Right forelimb (tissue), 1 donor: ENCODE results near the gene TLR5.
A peak's percentile ranks its signal among the peaks of the same experiment; 100 is the strongest.
"Not testable (repeated sequence)": the region's sequence is repeated elsewhere in the genome, so short reads cannot be mapped to it uniquely, and the experiment has no call there.

ENCODE experiments used
- DNase-seq: peaks from one replicate; pipeline ENCODE4 v3.0.0-alpha.2; 2018

TLR5 gene

DNA sequence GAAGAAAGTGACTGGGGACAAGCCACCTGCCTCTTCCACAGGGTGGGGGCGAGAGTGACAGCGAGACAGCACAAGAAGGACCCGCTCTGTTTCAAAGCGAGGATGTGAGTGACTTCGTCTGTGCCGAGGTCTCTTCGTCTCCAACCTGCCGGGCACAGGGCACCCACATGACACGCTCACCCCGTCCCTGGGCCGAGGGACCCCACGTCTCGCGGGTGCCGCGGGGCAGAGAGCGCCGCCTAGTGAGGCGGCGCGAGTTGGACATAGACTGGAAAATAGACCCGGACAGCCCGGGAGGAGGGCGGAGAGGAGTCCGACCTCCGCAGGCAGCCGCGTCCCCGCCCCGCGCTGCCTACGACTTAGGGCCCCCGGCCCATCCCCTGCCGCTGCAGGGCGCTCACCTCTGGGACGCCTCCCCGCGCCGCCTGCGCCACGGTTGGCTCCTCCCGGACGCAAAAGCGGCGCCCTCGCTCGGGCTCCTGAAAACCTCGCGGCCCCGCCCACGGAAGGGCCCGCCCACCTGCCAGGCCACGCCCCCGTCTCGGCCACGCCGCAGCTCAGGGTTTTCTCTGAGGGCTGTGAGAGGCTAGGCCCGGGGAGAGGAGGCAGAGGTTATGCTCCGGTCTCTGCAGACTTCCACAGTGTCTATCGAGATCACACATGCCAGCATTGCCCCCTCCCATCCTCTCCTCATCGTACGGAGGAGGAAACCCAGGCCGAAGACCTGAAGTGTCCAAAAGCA is at the start of gene TLR5:
TSS of gene TLR5 (minus strand) at position 454 of the 742 bp plus-strand sequence. CDS start 30,217 bp downstream, outside the sequence.
- peak; percentile 88 for DNase-seq

GRCh38 chr1:223189903-223190724 is 47.1 kb upstream of the TLR5 start:
- no peak for DNase-seq

DNA sequence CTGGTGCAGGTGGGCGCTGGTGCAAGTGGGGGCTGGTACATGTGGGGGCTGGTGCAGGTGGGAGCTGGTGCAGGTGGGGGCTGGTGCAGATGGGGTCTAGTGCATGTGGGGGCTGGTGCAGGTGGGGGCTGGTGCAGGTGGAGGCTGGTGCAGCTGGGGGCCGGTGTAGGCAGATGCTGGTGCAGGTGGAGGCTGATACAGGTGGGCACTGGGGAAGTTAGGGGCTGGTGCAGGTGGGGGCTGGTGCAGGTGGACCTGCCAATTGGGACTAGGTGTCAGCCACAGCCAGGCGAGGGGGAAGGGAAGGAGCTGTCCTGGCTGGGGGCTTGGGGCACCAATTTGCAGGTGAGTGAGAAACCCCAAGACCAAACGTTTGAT is 46.5 kb upstream of the TLR5 start:
- no peak for DNase-seq

DNA sequence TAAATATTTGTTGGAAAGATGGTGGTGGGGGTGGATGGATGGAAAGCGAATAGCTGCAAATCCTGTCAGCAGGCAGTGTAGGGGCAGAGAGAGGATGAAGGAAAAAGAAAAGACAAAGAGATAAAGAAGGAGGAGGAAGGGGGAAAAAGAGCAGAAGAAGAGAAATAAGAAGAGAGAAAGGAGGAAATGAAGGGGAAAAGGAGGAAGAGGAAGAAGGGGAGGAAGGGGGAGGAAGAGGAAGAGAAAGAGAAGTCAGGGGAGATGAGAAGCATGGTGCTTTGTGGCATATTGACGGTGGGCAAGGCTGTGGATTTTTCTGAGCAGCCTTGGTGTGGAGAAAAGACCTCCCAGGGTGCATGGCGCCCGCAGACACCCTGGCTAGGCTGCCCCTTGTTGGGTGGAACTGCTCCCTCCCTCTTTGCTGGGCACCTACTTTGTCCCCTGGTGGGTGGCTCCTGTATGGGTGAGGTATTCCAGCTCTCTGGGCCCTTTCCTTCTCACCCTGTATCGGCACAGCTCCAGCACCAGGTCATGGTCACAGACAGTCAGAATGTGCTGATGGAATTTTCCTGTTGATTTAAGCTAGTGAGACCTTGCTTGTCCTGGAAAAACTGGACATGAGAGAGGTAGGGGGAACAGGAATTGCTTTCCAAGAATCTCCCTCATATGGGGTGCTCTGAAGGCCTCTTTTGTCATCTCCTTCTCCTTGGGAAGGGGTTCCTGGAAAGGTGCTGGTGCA is 45.7 kb upstream of the TLR5 start:
- DNase-seq, result no peak

DNA sequence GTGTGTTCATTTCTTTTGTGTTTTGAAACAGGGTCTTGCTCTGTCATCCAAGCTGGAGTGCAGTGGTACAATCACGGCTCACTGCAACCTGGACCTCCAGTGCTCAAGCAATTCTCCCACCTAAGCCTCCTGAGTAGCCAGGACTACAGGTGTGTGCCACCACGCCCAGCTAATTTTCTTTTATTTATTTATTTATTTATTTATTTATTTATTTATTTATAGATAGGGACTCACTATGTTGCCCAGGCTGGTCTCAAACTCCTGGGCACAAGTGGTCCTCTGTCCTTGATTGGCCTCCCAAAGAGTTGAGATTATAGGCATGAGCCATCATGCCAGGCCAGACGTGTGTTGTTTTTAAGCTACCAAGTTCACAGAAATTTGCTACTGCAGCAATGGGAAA is 43.8 kb upstream of the TLR5 start:
- DNase-seq, result no peak

- no peak for DNase-seq
Observed at GRCh38 chr1:223183268-223183862, 40.3 kb upstream of the TLR5 start.

DNA sequence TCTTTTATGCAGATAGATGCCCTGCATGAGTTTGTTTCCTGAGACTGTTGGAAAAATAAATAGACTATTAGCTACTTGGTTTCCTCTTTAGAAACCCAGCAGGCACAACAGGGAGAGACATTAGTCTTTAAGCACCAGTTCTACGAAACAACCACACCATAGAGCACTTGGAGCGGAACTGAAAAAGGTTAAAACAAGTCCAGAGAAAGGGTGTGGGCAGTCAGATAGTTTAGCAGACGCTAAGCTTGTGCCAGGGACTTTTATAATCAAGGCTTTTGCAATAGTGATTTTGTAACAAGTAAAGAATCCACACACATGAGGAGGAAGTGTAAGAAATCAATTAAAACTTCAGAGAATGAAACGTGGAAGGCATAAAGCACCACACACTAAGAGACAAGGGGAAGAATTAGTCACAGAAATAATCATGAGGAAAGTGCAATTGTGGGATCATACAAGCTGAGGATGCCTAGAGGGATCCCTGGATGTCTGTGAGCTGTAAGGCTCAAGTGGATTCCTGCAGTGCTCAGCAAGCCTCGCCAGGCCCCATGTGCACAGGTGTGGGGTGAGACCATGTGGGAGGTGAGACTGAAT is 37.8 kb upstream of the TLR5 start:
- no peak for DNase-seq

GRCh38 chr1:223179786-223180185 is 36.7 kb upstream of the TLR5 start:
- DNase-seq, result no peak

- no peak for DNase-seq
Observed at GRCh38 chr1:223179280-223179679, 36.2 kb upstream of the TLR5 start.

GRCh38 chr1:223177681-223178080 is 34.6 kb upstream of the TLR5 start:
- DNase-seq, result no peak

- DNase-seq, result no peak
Observed at GRCh38 chr1:223176437-223176836, 33.4 kb upstream of the TLR5 start.

DNA sequence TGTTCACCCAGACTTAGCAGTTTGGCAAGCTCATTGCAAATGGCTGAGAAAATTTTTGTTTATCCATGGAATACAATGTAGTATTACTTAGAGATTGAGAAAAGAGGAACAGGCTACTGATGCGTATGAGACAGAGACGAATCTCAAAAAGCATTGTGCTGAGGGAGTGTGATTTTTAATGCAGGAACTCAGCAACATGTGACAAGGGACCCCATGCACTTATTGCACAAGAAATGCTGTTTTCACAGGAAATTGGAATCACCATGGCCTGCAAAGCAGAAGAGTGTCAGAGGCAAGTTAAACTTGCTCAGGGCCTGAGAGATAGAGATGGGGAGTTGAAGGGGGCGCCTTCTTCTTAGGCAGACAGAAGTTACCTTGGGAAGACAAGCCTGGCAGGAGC is 32.6 kb upstream of the TLR5 start:
- no peak for DNase-seq

DNA sequence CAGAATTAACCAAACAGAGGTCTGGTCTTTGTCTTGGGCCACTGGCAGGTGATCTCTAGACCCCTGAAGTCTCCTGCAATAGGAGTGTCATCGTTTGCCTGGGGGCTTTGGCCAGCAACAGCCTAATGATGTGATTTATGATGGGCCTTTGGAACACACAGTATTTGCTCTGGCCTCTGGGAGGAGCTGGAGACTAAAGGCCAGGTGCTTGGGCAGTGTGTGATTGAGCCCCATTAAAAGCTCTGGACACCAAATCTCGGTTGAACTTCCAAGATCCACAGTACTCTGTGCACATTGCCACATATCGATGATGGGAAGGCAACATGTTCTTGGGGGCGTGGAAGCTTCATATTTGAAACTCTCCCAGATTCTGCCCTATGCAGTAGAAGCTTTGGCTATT is 32.0 kb upstream of the TLR5 start:
- DNase-seq, result no peak

DNA sequence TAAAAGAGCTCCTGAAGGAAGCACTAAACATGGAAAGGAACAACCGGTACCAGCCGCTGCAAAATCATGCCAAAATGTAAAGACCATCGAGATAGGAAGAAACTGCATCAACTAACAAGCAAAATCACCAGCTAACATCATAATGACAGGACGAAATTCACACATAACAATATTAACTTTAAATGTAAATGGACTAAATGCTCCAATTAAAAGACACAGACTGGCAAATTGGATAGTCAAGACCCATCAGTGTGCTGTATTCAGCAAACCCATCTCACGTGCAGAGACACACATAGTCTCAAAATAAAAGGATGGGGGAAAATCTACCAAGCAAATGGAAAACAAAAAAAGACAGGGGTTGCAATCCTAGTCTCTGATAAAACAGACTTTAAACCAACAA is 26.4 kb upstream of the TLR5 start:
- not testable (repeated sequence) for DNase-seq

- no peak for DNase-seq
Observed at GRCh38 chr1:223161321-223161720, 18.3 kb upstream of the TLR5 start.

DNA sequence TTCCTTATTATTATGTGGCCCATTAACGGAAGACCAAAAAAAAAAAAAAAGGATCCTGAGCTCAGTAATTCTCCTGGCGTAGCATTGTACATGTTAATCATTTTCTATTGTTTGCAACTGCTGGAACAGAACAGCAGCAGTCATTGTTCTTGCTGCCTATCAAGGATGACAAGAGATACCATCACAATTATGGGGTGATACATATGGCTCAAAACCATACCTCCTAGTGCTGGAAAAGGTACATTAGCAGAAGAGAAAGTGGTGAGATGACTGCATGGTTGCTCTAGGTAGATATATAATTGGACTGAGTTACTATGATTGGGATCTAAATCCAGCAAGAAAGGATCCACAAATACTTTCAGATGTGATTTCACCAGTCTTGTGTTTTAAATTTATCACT is 13.3 kb upstream of the TLR5 start:
- DNase-seq, result no peak

DNA sequence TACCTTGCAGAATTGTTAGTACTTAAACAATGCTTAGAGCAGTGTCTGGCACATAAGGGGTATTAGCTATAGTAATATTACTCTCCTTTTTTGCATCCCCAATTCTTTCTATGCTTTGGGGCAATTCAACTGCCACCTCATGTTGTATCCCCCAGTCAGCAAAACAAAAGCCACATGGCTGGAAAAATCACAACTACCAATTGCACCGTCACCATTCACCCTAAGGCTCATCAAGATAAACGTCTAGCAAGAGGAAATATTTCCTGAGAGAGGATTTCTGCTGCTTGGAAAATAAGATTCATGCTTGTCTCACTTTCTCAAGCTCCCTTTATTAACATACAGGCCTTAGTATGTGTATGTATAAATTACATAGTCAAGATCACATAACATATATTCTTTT is 12.1 kb upstream of the TLR5 start:
- no peak for DNase-seq

DNA sequence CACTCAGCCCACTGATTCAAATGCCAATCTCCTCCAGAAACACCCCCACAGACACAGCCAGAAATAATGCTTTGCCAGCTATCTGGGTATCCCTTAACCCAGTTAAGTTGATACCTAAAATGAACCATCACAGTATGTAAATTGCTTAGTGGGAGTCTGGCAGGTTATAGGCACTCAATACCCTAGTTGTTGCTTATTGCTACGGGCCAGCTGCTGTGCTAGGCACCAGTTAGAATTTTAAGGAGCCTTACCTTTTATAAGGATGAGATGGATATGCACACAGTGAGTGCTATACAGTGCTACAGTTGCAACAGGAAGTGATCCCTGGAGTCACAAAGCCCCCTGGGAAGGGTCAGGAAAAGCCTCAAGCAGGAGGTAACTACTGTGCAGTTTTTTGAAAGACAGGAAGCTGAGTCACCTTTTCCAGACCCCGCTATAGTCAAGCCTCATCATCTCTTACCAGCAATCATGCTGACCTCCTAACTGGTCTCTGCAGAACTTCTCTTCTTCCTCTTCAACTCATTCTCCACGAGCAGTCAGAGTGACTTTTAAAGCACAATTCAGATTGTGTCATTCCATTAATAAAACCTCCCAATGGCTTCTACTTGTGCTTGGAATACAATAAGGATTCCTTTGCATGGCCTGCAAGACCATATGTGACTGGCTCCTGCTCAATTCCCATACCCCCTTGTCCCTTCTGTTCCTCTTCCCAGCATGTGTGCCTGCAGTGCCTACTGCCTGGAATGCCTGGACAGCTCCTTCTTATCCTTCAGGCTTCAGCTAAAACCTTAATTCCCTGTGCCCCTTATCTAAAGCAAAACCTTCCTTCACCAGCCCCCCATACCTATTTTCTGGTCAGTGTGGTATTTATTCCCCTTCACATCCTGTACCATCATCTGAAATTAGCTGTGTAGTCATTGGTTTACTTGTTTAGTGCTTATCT is 10.4 kb upstream of the TLR5 start:
- DNase-seq, result no peak

DNA sequence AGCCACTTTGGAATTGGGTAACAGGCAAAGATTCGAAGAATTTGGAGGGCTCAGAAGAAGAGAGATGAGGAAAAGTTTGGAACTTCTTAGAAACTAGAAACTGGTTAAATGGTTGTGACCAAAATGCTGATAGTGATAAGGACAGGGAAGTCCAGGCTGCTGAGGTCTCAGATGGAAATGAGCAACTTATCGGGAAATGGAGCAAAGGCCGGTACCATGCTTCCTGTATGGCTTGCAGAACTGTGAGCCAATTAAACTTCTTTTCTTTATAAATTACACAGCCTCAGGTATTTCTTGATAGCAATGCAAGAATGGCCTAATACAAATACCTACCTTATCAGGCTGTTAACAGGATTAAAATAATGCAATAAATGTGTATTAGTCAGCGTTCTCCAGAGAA is 9.4 kb upstream of the TLR5 start:
- no peak for DNase-seq

DNA sequence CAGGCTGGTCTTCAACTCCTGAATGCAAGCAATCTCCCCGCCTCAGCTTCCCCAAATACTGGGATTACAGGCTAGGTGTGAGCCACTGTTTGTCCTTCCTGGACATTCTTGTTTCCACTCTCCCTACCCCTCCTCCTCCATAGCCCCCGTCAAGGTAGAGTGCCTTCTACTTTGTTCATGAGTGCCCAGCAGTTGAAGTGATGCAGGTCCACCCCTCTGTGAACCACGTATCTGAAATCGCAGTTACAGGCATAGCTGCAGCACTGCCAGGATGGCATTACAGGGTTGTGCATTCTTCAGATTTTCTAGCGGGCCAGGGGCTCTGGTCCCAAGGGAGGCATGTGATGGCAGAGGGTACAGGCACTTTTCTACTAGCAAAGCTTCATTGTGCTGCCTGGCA is 7.4 kb upstream of the TLR5 start:
- DNase-seq, result no peak

- DNase-seq, result no peak
Observed at GRCh38 chr1:223147873-223148272, 4.8 kb upstream of the TLR5 start.

DNA sequence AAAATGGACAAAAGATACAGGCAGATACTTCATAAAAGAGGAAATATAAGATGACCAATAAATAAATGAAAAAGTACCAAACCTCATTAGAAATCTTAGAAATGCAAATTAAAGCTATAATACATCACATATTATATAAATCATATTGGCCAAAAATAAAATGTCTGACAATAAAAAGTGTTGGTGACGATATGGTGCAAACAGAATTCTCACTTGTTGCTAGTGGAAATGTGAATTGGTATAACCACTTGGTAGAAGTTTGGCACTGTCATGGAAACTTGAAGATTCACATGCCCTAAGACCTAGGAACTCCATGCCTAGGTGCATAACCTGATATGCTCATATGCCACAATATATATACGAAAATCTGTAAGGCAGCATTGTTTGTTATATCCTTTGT is 4.4 kb upstream of the TLR5 start:
- no peak for DNase-seq
